Trophoblast cell (in vitro differentiated cells and primary cell): ENCODE results near the gene CAMP.

Source experiments
- DNase-seq, 2 donors: peaks; one replicate each; pipeline ENCODE4 v3.0.0-alpha.2; 2016
- H2AFZ ChIP-seq: 2 replicates; pipeline ENCODE4 v1.6.1; 2013; ENCODE audit warnings: low read length, moderate library complexity, mild to moderate bottlenecking; ENCODE audit not compliant: insufficient read depth, poor library complexity
- H2AK5ac ChIP-seq: 2 replicates; pipeline ENCODE4 v1.6.1; 2013; ENCODE audit warnings: mild to moderate bottlenecking, low read length
- H2BK120ac ChIP-seq: 2 replicates; pipeline ENCODE4 v1.6.1; 2013; ENCODE audit warnings: low read length, mild to moderate bottlenecking, moderate library complexity; ENCODE audit not compliant: insufficient read depth, poor library complexity
- H2BK12ac ChIP-seq: 2 replicates; pipeline ENCODE4 v1.6.1; 2013; ENCODE audit warnings: mild to moderate bottlenecking, low read length, moderate library complexity
- H2BK5ac ChIP-seq: 2 replicates; pipeline ENCODE4 v1.6.1; 2013; ENCODE audit warnings: low read length, low read depth, moderate library complexity, mild to moderate bottlenecking; ENCODE audit not compliant: poor library complexity
- H3K14ac ChIP-seq: 2 replicates; pipeline ENCODE4 v1.6.1; 2013; ENCODE audit warnings: mild to moderate bottlenecking, low read length
- H3K18ac ChIP-seq: 2 replicates; pipeline ENCODE4 v1.6.1; 2013; ENCODE audit warnings: mild to moderate bottlenecking, low read length
- H3K23ac ChIP-seq: 2 replicates; pipeline ENCODE4 v1.6.1; 2013; ENCODE audit warnings: low read length
- H3K27ac ChIP-seq: 2 replicates; pipeline ENCODE4 v1.5.1; 2013; ENCODE audit warnings: low read depth, mild to moderate bottlenecking, inconsistent platforms, low read length, moderate library complexity
- H3K27me3 ChIP-seq: 2 replicates; pipeline ENCODE4 v1.6.1; 2013; ENCODE audit warnings: inconsistent platforms, mild to moderate bottlenecking, low read length, moderate library complexity; ENCODE audit not compliant: insufficient read depth
- H3K36me3 ChIP-seq, 2 experiments: 1 replicate in 1 of 2; 2 replicates in 1 of 2; pipeline ENCODE4 v1.6.1; 2013; ENCODE audit warnings: low read length in 2 of 2, mild to moderate bottlenecking in 2 of 2, moderate library complexity in 1 of 2; ENCODE audit not compliant: insufficient read depth in 2 of 2, control insufficient read depth in 1 of 2
- H3K4ac ChIP-seq: 2 replicates; pipeline ENCODE4 v1.6.1; 2013; ENCODE audit warnings: low read depth, mild to moderate bottlenecking, low read length, moderate library complexity
- H3K4me1 ChIP-seq, 2 experiments: 1 replicate in 1 of 2; 2 replicates in 1 of 2; pipeline ENCODE4 v1.6.1; 2013; ENCODE audit warnings: low read length in 2 of 2, mild to moderate bottlenecking in 2 of 2, moderate library complexity in 1 of 2; ENCODE audit not compliant: insufficient read depth in 2 of 2, control insufficient read depth in 1 of 2
- H3K4me2 ChIP-seq: 2 replicates; pipeline ENCODE4 v1.6.1; 2013; ENCODE audit warnings: inconsistent platforms, mild to moderate bottlenecking, low read length, moderate library complexity
- H3K4me3 ChIP-seq: 2 replicates; pipeline ENCODE4 v1.5.1; 2013; ENCODE audit warnings: mild to moderate bottlenecking, low read depth, low read length, inconsistent platforms
- H3K79me1 ChIP-seq: one replicate; pipeline ENCODE4 v1.6.1; 2013; ENCODE audit warnings: low read length
- H3K79me2 ChIP-seq: 2 replicates; pipeline ENCODE4 v1.6.1; 2013; ENCODE audit warnings: low read length, mild to moderate bottlenecking; ENCODE audit not compliant: control insufficient read depth, insufficient read depth, poor library complexity
- H3K9ac ChIP-seq: 2 replicates; pipeline ENCODE4 v1.6.1; 2013; ENCODE audit warnings: mild to moderate bottlenecking, low read length
- H3K9me3 ChIP-seq: 2 replicates; pipeline ENCODE4 v1.6.1; 2013; ENCODE audit warnings: low read depth, mild to moderate bottlenecking, control low read depth, inconsistent platforms, low read length; ENCODE audit not compliant: insufficient read depth
- H4K12ac ChIP-seq: 2 replicates; pipeline ENCODE4 v1.6.1; 2013; ENCODE audit warnings: low read depth, mild to moderate bottlenecking, low read length, moderate library complexity
- H4K8ac ChIP-seq: 2 replicates; pipeline ENCODE4 v1.6.1; 2013; ENCODE audit warnings: low read depth, mild to moderate bottlenecking, low read length, moderate library complexity
- H4K91ac ChIP-seq: one replicate; pipeline ENCODE4 v1.6.1; 2013; ENCODE audit warnings: low read depth, mild to moderate bottlenecking, low read length, moderate library complexity
- WGBS: extraction: QIAGEN DNeasy Blood & Tissue Kit; methylation state at CpG from one replicate; pipeline ENCODE4 v1.1.7; 2013; ENCODE audit warnings: missing lambda C conversion rate; ENCODE audit not compliant: insufficient read length, insufficient coverage; ENCODE audit errors: extremely low coverage; 5-methylcytosine and 5-hydroxymethylcytosine counted together

The CAMP gene

DNA sequence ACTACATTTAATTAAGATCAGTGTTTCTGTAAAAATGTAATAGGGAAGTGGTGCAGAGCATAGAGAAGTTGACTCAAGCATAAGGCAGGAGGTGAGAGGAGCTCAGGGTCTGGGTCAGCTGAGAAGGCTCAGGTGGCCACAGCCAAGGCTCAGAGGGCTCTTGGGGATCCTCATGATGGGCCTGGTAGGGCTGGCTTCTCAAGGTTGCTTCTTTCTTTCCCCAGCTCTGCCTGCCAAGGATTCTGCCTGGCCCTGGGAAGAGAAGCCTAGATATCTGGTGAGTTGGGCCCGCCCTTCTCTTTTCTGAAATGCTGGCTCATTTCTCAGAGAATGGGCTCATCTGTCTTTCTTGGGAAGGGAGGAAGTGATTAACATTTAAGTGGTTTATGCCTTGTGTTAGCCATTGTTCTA is 24.1 kb downstream of the CAMP start:
- H3K27me3 ChIP-seq: no peaks in the 10 kb centered on the region
- H3K79me2 ChIP-seq: no peaks in the 10 kb centered on the region
- no peak overlapping the region for H3K18ac ChIP-seq
- no peak for DNase-seq
- no peaks in the 10 kb centered on the region for H3K79me1 ChIP-seq
- no peak overlapping the region for H3K23ac ChIP-seq
- H3K9me3 ChIP-seq: peaks cover 1% of the 10 kb centered on the region
- H4K12ac ChIP-seq: no peak overlapping the region
- H3K4ac ChIP-seq: no peak overlapping the region
- H3K4me1 ChIP-seq: no peaks in the 10 kb centered on the region
- no peak overlapping the region for H3K9ac ChIP-seq
- no peak overlapping the region for H2BK120ac ChIP-seq
- WGBS: no CpG with 5 or more reads among the region's 1 CpG
- H2AK5ac ChIP-seq: no peak overlapping the region
- no peak overlapping the region for H3K14ac ChIP-seq
- no peak overlapping the region for H4K8ac ChIP-seq
- H4K91ac ChIP-seq: no peak overlapping the region
- no peak overlapping the region for H3K27ac ChIP-seq
- no peak overlapping the region for H3K4me3 ChIP-seq
- no peaks in the 10 kb centered on the region for H3K36me3 ChIP-seq
- H2BK5ac ChIP-seq: no peak overlapping the region
- no peak overlapping the region for H3K4me2 ChIP-seq
- H2BK12ac ChIP-seq: no peak overlapping the region
- no peak overlapping the region for H2AFZ ChIP-seq

DNA sequence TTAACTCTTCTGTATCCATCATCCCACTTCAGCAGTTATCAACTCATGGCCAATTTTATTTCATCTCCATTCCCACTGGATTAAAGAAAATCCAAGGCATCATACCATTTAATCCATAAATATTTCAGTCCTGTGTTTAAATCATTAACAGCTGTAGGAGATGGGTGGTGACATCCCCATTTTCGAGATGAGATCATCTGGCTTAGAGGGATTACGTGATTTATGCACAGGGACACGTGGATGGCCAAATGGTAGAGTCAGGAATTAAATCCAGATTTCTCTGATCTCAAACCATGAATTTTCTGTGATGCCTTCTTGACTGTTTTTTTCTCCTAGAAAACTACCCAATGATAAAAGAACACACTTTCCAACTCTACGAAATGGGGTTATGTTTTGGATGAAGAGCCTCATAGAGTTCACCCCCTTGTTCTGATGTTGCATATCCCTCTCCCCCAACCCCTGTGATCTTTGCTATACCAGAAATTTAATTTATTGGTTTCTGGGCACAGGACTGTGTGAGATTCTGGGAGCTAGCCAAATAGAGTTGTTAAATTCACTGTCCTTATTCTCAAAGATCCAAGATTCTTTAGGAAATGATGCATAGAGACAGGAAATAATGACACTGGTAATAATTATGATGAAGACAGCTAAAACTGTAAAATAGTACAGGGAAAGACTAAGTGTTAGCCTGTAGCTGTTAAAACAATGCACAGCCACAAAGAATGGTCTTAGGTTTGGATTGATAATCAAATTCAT is 25.0 kb downstream of the CAMP start:
- no peaks in the 10 kb centered on the region for H3K27me3 ChIP-seq
- no CpG with 5 or more reads among the region's 4 CpGs for WGBS
- H3K36me3 ChIP-seq: no peaks in the 10 kb centered on the region
- peaks cover under 1% of the 10 kb centered on the region for H3K9me3 ChIP-seq
- no peaks in the 10 kb centered on the region for H3K79me1 ChIP-seq
- H2BK5ac ChIP-seq: no peak overlapping the region
- H3K4me2 ChIP-seq: no peak overlapping the region
- H4K8ac ChIP-seq: no peak overlapping the region
- no peak overlapping the region for H2BK120ac ChIP-seq
- no peak overlapping the region for H3K4me3 ChIP-seq
- H2BK12ac ChIP-seq: no peak overlapping the region
- H3K14ac ChIP-seq: no peak overlapping the region
- no peak overlapping the region for H3K23ac ChIP-seq
- H3K4me1 ChIP-seq: no peaks in the 10 kb centered on the region
- no peak overlapping the region for H2AFZ ChIP-seq
- H2AK5ac ChIP-seq: no peak overlapping the region
- H3K4ac ChIP-seq: no peak overlapping the region
- DNase-seq: no peak
- no peaks in the 10 kb centered on the region for H3K79me2 ChIP-seq
- no peak overlapping the region for H4K12ac ChIP-seq
- no peak overlapping the region for H3K9ac ChIP-seq
- H4K91ac ChIP-seq: no peak overlapping the region
- no peak overlapping the region for H3K18ac ChIP-seq
- no peak overlapping the region for H3K27ac ChIP-seq

GRCh38 chr3:48256557-48256956 is 33.3 kb downstream of the CAMP start:
- Histone ChIP-seq H3K4ac (no peak overlapping the region), H3K4me3 (no peak overlapping the region), H3K4me1 (no peaks in the 10 kb centered on the region), H4K91ac (no peak overlapping the region), H2AK5ac (no peak overlapping the region), H4K12ac (no peak overlapping the region), H4K8ac (no peak overlapping the region), H3K36me3 (no peaks in the 10 kb centered on the region), H3K9me3 (no peaks in the 10 kb centered on the region), H3K27me3 (no peaks in the 10 kb centered on the region), H3K9ac (no peak overlapping the region), H3K4me2 (no peak overlapping the region), H2BK5ac (no peak overlapping the region), H3K14ac (no peak overlapping the region), H2AFZ (no peak overlapping the region), H3K79me1 (no peaks in the 10 kb centered on the region), H3K23ac (no peak overlapping the region), H2BK12ac (no peak overlapping the region), H2BK120ac (no peak overlapping the region), H3K27ac (no peak overlapping the region), H3K18ac (no peak overlapping the region), H3K79me2 (no peaks in the 10 kb centered on the region)
- no CpG with 5 or more reads among the region's 8 CpGs for WGBS
- no peak for DNase-seq

GRCh38 chr3:48258530-48258929 is 35.2 kb downstream of the CAMP start:
- Histone ChIP-seq H3K27ac (no peak overlapping the region), H2BK12ac (no peak overlapping the region), H3K79me1 (no peaks in the 10 kb centered on the region), H3K9me3 (no peaks in the 10 kb centered on the region), H4K91ac (no peak overlapping the region), H3K9ac (no peak overlapping the region), H3K14ac (no peak overlapping the region), H3K23ac (no peak overlapping the region), H3K27me3 (no peaks in the 10 kb centered on the region), H3K4me1 (no peaks in the 10 kb centered on the region), H3K79me2 (no peaks in the 10 kb centered on the region), H2AFZ (no peak overlapping the region), H3K36me3 (no peaks in the 10 kb centered on the region), H2BK120ac (no peak overlapping the region), H3K4me2 (no peak overlapping the region), H3K18ac (no peak overlapping the region), H3K4ac (no peak overlapping the region), H4K8ac (no peak overlapping the region), H3K4me3 (no peak overlapping the region), H2BK5ac (no peak overlapping the region), H4K12ac (no peak overlapping the region), H2AK5ac (no peak overlapping the region)
- WGBS: no CpG with 5 or more reads among the region's 1 CpG
- no peak for DNase-seq
